DND-41 (cell line): ENCODE data around the gene TWIST2.

Source experiments
- ATAC-seq: fragments of 200-7000 bp; cut with Tn5 transposase; 3 replicates; pipeline ENCODE4 v1.9.1; 2021; ENCODE audit warnings: low read depth; ENCODE audit not compliant: insufficient read depth
- DNase-seq: peaks from one replicate; pipeline ENCODE4 v3.0.0-alpha.2; 2020
- H2AFZ ChIP-seq: 2 replicates; pipeline ENCODE4 v1.6.0; 2012; ENCODE audit warnings: low read depth, low read length
- H3K27ac ChIP-seq: 2 replicates; pipeline ENCODE4 v1.5.1; 2012; ENCODE audit warnings: low read length, inconsistent platforms
- H3K27me3 ChIP-seq: fragments of 200-600 bp; sonication (generic); 2 replicates; pipeline ENCODE4 v1.6.0; 2012; ENCODE audit warnings: low read length, mild to moderate bottlenecking, inconsistent platforms; ENCODE audit not compliant: insufficient read depth, poor library complexity
- H3K36me3 ChIP-seq: 2 replicates; pipeline ENCODE4 v1.5.1; 2012; ENCODE audit warnings: low read length, inconsistent platforms; ENCODE audit not compliant: insufficient read depth
- H3K4me1 ChIP-seq: 2 replicates; pipeline ENCODE4 v1.5.1; 2012; ENCODE audit warnings: mild to moderate bottlenecking, low read length; ENCODE audit not compliant: insufficient read depth
- H3K4me2 ChIP-seq: 2 replicates; pipeline ENCODE4 v1.6.0; 2012; ENCODE audit warnings: mild to moderate bottlenecking, moderate library complexity, low read length, inconsistent platforms; ENCODE audit not compliant: insufficient read depth
- H3K4me3 ChIP-seq, 2 experiments: fragments of 200-600 bp in 1 of 2; shearing (Covaris generic) in 1 of 2; 2 replicates each; pipeline ENCODE4 v1.5.1; 2012 to 2016; ENCODE audit warnings: inconsistent platforms in 2 of 2, low read length in 2 of 2, mild to moderate bottlenecking in 2 of 2, low read depth in 1 of 2, moderate library complexity in 1 of 2
- H3K79me2 ChIP-seq: 2 replicates; pipeline ENCODE4 v1.6.0; 2012; ENCODE audit warnings: low read length, inconsistent platforms; ENCODE audit not compliant: insufficient read depth
- H3K9ac ChIP-seq: 2 replicates; pipeline ENCODE4 v1.6.0; 2012; ENCODE audit warnings: low read depth, mild to moderate bottlenecking, inconsistent platforms, low read length, moderate library complexity
- H3K9me3 ChIP-seq: 2 replicates; pipeline ENCODE4 v1.5.1; 2012; ENCODE audit warnings: low read length, moderate library complexity, mild to moderate bottlenecking, inconsistent platforms; ENCODE audit not compliant: insufficient read depth, severe bottlenecking
- H4K20me1 ChIP-seq: 2 replicates; pipeline ENCODE4 v1.6.0; 2012; ENCODE audit warnings: low read length; ENCODE audit not compliant: insufficient read depth
- EZH2 ChIP-seq: IDR thresholded peaks from 3 replicates; pipeline ENCODE4 v1.6.1; 2012; ENCODE audit warnings: borderline replicate concordance, low read depth, mild to moderate bottlenecking, moderate library complexity, low read length, inconsistent platforms; ENCODE audit not compliant: severe bottlenecking
- TF ChIP-seq, protein P1 (sequence below): IDR thresholded peaks from 2 replicates; pipeline ENCODE4 v1.5.1; 2012; ENCODE audit warnings: borderline replicate concordance, low read length, moderate library complexity, mild to moderate bottlenecking; ENCODE audit not compliant: poor library complexity, severe bottlenecking; ENCODE audit errors: extremely low read depth

The TWIST2 gene

DNA sequence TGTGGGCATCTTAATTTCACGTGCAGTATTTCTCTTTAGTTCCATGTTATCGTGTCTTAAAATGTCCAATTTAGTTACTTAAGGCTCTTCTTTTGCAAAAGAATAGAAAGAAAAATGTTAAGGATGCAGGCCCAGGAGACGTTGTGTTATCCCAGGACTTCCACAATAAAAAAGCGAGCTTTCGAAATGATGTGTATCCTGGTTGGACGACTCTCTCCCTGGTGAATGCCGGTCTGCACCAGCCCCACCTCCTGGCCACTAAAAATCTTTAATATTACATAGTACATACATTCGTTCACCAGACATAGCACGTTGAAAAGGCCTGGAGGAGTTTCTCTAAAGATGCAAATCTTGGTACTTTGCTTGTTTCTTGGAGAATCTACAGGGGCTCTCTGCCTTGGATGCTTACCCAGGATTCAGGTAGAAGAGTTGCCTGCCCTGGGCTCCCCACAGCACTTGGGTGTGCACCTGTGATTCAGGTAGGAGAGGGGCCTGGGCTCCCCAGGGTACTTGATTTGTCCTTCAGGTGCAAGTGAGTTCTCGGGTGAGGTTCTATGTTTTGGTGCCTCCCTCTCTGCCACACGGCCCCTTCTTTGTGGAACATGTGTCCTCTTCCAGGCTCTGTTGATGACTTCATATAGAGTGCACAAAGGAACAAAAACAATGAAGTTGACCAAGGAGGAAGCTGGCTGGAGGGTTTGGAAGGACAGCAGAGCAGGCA is 26.6 kb downstream of the TWIST2 start:
- Histone ChIP-seq H3K27me3 (no peaks in the 10 kb centered on the region), H3K4me2 (no peak overlapping the region), H3K36me3 (no peaks in the 10 kb centered on the region), H3K27ac (no peak overlapping the region), H3K79me2 (no peaks in the 10 kb centered on the region), H3K4me3 (no peak overlapping the region), H3K4me1 (no peaks in the 10 kb centered on the region), H2AFZ (no peak overlapping the region), H3K9ac (no peak overlapping the region), H4K20me1 (no peaks in the 10 kb centered on the region), H3K9me3 (no peaks in the 10 kb centered on the region)
- no peak for DNase-seq
- no peak for TF ChIP-seq EZH2
- TF ChIP-seq, protein P1, sequence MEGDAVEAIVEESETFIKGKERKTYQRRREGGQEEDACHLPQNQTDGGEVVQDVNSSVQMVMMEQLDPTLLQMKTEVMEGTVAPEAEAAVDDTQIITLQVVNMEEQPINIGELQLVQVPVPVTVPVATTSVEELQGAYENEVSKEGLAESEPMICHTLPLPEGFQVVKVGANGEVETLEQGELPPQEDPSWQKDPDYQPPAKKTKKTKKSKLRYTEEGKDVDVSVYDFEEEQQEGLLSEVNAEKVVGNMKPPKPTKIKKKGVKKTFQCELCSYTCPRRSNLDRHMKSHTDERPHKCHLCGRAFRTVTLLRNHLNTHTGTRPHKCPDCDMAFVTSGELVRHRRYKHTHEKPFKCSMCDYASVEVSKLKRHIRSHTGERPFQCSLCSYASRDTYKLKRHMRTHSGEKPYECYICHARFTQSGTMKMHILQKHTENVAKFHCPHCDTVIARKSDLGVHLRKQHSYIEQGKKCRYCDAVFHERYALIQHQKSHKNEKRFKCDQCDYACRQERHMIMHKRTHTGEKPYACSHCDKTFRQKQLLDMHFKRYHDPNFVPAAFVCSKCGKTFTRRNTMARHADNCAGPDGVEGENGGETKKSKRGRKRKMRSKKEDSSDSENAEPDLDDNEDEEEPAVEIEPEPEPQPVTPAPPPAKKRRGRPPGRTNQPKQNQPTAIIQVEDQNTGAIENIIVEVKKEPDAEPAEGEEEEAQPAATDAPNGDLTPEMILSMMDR: no peak
- no peak for ATAC-seq

GRCh38 chr2:238875101-238875470 is 27.2 kb downstream of the TWIST2 start:
- H2AFZ ChIP-seq: no peak overlapping the region
- no peak overlapping the region for H3K27ac ChIP-seq
- H4K20me1 ChIP-seq: no peaks in the 10 kb centered on the region; the same call in 1 of the 2 replicates
- no peak for TF ChIP-seq EZH2
- TF ChIP-seq, protein P1: no peak
- no peak overlapping the region for H3K4me2 ChIP-seq
- H3K79me2 ChIP-seq: no peaks in the 10 kb centered on the region
- H3K36me3 ChIP-seq: no peaks in the 10 kb centered on the region
- no peak for DNase-seq
- no peaks in the 10 kb centered on the region for H3K27me3 ChIP-seq
- no peaks in the 10 kb centered on the region for H3K9me3 ChIP-seq
- no peak overlapping the region for H3K4me3 ChIP-seq
- H3K4me1 ChIP-seq: no peaks in the 10 kb centered on the region
- no peak overlapping the region for H3K9ac ChIP-seq
- no peak for ATAC-seq

GRCh38 chr2:238875471-238876231 is 27.8 kb downstream of the TWIST2 start:
- H3K9me3 ChIP-seq: no peaks in the 10 kb centered on the region
- H3K9ac ChIP-seq: no peak overlapping the region
- no peaks in the 10 kb centered on the region for H3K4me1 ChIP-seq
- ATAC-seq (no peak), DNase-seq (no peak)
- no peak overlapping the region for H3K4me3 ChIP-seq
- TF ChIP-seq, protein P1: no peak
- no peak for TF ChIP-seq EZH2
- H4K20me1 ChIP-seq: no peaks in the 10 kb centered on the region; the same call in 1 of the 2 replicates
- no peak overlapping the region for H2AFZ ChIP-seq
- H3K27ac ChIP-seq: no peak overlapping the region
- H3K79me2 ChIP-seq: no peaks in the 10 kb centered on the region
- H3K27me3 ChIP-seq: no peaks in the 10 kb centered on the region
- H3K4me2 ChIP-seq: no peak overlapping the region
- H3K36me3 ChIP-seq: no peaks in the 10 kb centered on the region
